HG02943 (cell line): ENCODE results near the gene CACNA2D3.
"Not testable (repeated sequence)": the region's sequence is repeated elsewhere in the genome, so short reads cannot be mapped to it uniquely, and the experiment has no call there.

ENCODE experiments used
- ATAC-seq: cut with Tn5 transposase; IDR thresholded peaks from one replicate; pipeline ENCODE4 v1.9.1; 2021; ENCODE audit warnings: mild to moderate bottlenecking, low read depth, moderate library complexity; ENCODE audit not compliant: unreplicated experiment

The CACNA2D3 gene

DNA sequence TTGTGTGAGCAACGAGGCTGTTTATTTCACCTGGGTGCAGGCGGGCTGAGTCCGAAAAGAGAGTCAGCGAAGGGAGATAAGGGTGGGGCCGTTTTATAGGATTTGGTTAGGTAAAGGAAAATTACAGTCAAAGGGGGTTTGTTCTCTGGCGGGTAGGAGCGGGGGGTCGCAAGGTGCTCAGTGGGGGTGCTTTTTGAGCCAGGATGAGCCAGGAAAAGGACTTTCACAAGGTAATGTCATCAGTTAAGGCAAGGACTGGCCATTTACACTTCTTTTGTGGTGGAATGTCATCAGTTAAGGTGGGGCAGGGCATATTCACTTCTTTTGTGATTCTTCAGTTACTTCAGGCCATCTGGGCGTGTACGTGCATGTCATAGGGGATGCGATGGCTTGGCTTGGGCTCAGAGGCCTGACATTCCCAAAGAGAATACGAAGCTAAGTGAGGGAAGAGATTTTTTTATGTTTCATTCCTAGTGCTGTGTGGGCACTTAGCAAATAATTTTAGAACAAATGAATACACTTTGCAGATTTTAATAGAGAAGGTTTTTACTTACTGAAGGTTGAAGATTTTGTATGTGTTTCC is 517.5 kb downstream of the CACNA2D3 start:
- not testable (repeated sequence) for ATAC-seq

DNA sequence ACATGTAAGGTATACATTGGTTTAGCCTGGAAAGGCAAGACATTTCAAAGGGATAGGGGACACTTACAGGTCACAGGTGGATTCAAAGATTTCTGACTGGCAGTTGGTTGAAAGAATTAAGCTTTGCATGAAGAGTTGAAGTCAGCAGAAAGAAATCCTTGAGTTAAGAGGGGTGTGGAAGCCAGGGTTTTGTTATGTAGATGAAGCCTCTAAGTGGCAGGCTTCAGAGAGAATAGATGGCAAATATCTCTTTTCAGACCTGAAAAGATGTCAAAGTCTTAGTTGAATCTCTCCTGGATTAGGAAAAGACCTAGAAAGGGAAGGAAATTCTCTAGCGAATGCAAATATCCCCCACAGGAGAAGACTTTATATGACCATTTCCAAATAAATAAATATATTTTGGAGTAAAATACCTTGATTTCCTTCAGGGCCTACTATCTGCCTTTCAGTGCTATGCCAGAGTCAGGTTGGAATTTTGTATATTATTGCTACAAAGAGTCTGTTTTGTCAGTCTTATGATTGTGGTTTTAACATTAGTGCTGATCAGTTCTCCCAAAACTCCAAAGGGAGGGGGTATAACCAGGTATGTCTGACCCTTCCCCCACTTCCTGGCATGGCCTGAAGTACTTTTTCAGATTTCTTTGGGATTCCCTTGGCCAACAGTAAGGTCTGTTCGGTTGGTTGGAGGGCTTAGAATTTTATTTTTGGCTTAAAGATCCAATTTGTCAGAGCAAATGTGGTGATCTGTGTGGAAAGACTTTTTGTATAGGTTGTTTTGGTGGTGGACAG is 519.1 kb downstream of the CACNA2D3 start:
- ATAC-seq, result no peak

DNA sequence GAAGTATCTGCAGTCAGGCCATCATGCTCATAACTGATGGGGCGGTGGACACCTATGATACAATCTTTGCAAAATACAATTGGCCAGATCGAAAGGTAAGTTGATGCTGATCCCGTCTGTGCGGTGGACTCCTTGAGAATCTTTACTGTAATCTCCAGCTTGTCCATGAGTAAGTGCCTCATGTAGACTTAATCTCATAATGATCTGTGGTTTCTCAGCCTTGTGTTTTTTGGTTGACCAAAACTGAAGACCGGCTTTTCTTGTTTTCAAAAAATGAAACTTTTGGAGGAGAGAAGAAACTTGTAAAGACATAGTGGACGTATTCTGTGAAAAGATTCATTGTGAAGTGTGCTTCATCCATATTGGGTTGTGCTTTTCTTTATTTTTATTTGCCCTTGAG is 519.8 kb downstream of the CACNA2D3 start:
- no peak for ATAC-seq

DNA sequence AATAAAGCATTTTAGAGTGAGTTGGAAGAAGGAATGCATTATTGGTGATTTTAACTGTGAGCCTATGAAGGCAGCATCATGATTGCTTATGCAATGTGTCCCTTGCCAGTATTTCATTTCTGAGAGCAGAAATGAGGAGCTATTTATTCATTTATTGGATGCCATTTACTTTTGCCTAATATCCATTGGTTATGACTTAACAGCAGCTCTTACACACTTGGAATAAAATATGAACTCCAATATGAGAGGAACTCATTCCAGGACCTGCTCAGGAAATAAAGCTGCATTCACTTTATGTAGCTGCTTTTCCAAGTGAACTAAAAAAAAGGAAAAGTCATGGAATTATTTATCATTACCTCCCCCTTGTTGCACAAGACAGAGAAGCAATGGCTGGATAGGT is 525.4 kb downstream of the CACNA2D3 start:
- ATAC-seq, result no peak

DNA sequence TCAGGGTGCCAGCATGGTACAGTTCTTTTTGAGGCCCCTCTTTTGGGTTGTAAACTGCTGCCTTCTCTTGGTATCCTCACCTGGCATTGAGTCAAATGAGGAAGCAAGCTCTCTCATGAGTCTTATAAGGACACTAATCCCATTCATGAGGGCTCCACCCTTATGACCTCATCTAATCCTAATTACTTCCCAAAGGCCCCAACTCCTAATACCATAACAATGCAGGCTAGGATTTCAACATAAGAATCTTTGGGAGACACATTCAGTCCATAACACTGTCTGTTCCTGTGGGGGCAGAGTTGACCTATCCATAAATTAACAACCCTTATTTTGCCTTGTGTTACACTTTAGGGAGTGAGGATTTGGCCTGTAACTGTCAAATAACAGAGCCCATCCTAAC is 527.2 kb downstream of the CACNA2D3 start:
- no peak for ATAC-seq

DNA sequence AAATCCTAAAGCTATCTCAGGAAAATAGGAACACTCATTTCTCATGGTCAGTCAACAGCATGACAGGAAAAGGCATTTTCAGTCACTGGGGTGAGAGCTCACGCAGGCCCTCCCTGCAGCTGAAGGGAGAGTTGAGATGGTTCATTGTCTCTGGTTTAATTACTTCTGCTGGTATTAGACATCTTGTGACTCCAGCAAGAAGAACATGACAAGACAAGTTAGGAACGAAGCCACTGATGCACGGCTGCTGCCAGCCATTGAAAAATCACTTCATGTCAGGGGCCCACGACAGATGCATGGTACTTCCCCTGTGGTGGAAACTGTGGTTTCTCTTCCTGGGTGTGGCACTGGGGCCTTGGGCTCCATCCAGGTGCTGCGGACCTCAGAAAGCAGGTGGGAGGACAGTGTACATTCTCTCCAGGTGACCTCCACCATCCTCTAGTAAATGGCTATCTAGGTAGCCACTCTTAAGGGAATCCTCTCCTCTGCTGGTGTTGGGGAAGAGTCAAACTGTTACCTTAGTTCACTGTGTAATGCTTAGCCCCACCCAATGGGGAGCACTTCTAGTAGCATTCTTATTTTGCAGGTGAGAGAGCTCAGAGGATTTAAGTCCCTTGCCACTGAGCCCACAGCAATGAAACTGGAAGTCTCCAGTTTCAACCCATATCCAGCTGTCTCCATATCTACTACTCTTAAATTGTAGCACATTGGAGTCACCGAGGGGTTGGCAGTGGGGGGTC is 531.3 kb downstream of the CACNA2D3 start:
- no peak for ATAC-seq

DNA sequence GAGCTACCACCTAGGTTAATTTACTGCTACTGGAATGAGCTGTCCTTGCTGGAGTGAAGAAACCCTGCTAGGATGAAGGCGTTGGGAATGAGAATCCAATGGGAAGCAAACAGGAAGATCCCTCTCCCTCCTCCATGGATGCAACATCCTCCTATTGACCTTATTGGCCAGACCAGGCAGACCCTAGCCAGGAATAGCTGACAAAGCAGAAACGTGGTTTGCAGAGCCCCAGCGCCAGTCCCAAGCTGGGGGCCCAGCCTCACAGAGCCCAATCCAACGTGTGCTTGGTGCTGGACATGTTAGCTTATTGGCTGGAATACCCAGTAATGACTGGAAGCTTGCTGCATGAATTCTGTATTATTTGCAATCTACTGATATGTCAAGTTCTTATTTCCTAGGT is 532.4 kb downstream of the CACNA2D3 start:
- no peak for ATAC-seq

DNA sequence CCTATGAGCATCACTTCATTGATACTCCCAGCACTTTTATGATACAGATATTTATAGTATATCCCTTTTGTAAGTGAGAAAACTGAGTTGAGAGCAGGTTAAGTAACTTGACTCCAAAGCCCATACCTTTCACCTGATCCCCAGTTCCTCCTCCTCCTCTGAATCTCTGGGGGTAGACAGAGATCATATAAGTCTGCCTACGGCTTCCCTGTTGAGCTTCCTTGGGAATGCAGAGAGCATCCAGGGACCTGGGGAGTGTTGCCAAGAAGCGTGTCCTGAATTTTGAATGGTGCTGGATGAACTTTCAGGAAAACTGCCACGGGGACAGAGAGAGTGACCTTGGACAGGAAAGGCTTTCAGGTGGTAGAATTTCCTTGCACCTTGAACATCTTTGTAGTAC is 537.0 kb downstream of the CACNA2D3 start:
- ATAC-seq, result no peak

DNA sequence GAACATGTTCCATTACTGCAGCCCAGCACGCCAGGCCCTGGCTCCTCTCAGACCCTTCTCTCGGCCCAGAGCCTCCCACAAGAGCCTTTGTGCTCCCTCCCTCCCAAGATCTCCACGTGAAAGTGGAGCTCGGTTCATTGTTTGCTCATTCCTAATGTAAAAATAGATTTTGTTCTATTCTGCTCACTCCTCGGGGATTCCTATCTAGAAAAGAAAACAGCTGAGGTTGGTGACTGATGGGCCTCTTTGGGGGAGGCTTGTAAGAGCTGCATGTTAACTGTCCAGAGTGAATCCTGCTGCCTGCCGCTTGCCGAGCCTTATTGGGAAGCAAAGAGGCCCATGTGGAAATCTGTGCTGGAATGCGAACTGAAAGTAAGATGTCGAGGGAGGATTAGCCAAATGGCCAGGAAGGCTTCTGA is 538.4 kb downstream of the CACNA2D3 start:
- no peak for ATAC-seq

DNA sequence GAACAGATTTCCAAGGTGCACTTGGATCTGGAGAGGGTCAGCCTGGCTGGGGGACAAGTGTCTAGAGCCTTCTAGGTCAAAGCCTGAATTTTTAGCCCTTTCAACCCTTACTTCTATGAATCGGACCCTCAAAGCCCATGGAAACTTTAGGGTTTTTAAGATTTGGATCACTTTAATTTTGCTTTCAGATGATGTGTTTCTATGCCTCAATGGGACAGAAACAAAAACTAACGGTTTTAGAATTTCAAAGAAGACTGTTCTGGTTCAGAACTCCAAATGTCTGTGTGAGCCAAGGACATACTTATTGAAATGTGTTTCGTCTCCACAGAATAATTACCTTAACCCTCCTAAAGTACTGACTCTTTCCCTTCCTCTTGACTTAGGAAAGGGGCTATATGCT is 538.8 kb downstream of the CACNA2D3 start:
- ATAC-seq, result no peak

DNA sequence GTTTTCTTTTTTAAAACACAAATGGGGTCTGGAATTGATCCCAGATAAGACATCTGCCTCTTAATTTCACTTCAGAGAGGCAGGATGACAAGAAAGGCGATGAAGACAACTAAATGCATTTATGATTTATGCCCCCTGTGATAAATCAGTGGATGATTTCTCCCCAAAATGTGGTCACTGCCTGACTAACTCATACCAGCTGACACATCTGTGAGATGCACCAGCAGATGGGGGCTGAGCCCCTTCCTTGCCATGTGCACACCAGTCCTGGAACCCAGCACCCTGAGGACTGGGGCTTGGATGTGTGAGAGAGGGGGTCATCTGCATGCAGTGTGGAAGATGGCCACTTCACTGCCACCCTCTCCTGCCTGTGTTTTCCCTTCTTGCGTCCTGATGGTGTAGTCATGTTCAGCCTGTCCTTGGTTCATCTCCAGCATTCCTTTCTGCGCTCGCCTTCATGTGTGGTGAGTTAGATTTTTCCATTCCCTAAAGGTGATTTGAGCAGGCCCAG is 541.2 kb downstream of the CACNA2D3 start:
- ATAC-seq, result no peak

DNA sequence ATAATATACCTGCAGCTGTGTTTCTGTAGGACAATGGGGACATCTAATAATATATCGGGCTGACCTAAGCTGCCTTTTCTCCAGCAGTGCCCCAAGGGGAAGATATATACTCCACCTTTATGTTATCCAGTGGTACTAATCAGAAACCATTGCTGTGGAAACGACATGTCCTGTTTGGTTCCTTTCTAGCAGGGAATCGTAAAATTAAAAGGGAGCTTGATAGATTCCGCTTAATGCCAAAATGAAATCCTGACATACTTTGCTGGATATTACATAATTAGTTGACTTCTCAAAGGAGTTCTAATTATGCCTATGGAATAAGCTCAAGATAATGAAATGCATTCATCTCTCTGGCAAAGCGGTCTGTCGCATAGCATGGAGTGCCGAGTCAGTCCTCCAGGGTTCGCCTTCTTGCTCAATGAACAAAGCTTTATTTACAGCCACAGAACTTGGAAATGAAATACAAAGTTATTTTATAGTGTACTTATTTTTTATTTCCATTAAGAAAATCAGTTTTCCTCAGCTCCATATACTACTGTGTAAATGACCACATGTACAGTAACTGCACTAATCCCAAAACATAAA is 542.8 kb downstream of the CACNA2D3 start:
- ATAC-seq, result no peak

DNA sequence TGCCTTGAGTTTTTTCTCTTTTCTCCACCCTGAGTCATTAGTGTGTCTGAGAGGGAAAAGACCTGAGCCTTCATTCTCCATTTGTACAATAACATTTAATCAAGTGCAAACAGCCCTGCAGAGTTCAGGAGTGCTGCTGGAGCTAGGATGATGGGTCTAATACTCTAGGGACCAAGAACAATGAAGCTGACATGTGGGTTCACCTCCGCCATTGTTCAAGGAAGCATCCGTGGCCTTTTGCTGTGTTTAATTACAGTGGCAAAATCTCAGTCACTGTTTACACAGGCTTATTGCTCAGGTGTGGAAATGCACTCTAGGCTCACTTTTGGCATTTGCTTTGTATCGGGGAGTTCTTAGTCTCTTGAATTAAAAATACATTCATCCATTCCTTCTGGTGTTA is 545.9 kb downstream of the CACNA2D3 start:
- no peak for ATAC-seq

DNA sequence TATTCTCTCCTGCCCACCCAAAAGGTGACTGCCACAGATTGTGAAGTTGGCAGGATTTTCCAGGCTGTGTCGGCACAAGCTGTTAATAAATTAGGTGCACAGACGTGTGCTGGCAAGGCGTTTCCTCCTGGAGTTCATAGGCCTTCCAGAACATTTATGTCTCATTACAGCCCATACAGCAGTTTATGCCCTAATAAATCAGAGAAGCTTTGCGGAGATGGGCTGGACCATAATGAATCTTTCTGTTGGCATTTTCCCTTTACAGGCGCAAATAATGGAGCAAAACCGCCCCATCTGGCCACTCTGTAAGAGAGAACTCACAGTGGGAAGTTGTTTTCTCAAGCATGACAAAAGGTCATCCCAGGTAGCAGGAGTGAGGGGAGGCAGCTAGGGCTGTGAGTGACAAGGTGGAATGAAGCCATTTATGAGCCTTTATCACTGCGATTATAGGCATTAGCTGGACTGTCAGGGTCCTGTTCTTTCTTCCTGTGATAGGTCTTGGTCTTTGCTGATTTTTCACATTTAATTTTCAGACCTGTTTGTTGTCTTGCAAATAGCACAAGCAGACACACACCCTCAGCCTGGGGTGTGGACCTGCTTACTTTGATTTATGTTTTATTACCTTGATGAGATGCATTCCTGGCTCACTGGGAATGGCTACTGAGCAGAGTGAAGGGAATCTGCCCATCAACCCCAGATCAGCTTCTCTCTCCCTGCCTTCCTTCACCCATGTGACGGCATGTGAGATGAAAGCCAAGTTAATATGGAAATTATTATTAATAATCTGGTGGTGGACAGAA is 548.0 kb downstream of the CACNA2D3 start:
- no peak for ATAC-seq

DNA sequence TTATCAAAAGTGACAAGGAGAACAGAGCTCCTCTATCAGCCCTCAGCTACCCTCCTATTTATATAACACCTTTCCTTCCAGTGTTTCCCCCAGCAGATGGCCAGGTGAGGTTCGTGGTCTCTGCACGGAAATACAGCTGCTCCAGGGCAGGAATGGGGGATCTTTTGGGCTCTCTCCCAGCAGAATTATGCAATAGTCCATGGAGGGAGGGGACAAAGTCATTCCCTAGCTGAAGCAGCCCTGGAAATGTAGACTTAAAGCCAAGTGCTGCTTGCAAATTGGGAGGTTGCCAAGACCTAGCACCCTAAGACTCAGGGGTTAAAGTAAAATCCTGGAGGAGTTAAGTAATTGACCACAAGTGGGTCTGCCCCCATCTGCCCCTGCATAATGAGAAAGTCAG is 549.2 kb downstream of the CACNA2D3 start:
- no peak for ATAC-seq

DNA sequence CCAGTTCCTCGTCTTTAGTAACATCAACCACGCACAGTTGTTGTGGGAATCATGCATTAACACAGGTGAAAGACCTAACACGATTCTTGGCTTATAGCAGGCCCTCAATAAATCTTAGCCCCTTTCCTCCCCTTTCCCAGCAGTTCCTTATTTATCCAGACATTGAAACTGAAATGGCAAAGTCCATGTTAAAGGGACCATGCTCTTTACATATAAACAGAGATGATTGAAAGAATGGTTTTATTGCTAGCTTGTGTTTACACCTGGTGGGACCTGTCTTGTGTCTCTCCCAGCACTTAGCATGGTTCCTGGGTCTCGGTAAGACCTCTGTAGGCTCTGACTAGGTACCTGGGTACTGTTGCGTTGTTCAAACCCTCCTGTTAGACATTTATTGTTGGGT is 553.7 kb downstream of the CACNA2D3 start:
- ATAC-seq, result no peak

DNA sequence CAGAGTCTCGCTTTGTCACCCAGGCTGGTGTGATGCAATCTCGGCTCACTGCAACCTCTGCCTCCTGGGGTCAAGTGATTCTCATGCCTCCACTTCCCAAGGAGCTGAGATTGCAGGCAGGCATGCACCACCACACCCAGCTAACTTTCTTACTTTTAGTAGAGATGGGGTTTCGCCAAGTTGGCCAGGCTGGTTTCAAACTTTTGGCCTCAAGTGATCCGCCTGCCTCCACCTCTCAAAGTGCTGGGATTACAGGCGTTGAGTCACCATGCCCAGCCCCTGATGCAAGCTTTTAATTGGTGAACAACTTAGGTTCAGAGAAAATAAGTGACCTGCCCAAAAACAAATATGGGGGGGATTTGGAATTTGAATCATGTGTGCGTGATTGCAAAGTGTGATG is 559.4 kb downstream of the CACNA2D3 start:
- ATAC-seq, result no peak

DNA sequence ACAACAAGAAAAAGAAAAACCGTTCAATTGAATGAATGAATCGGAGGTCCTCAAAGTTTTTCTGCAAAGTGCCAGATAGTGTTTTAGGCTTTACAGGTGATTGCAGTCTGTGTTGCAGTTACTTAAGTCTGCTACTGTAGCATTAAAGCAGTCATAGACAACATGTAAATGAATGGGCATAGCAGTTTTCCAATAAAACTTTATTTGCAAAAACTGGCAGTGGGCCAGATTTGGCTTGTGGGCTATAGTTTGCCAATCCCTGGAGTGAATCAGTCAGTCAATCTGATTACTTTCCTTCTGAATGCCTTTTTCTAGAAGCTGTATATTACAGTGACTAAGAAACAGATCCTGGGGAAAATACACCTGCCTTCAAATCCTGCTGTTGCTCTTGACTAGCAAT is 562.9 kb downstream of the CACNA2D3 start:
- ATAC-seq, result no peak

DNA sequence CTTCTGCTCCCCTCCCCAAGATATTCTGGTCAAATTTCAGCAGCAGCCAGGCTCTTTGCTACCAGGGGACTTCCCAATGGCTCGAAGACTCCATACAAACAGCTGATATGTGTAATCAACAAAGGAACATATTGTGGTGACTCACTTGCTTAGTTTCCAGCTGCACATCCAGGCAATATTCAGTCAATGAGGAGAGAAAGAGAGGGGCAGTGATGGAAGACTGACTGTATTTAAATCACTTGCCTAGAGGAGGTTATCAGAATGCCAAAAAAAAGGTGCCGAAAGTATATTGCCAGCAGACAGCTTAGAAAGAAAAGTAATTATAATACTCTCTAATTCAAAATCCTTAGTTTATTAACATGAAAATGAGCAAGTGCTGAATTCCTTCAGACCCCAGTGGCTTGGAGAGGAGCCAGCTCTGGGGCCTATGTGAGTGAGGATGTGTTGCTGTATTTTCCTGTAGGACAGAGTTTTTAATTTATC is 569.0 kb downstream of the CACNA2D3 start:
- no peak for ATAC-seq

DNA sequence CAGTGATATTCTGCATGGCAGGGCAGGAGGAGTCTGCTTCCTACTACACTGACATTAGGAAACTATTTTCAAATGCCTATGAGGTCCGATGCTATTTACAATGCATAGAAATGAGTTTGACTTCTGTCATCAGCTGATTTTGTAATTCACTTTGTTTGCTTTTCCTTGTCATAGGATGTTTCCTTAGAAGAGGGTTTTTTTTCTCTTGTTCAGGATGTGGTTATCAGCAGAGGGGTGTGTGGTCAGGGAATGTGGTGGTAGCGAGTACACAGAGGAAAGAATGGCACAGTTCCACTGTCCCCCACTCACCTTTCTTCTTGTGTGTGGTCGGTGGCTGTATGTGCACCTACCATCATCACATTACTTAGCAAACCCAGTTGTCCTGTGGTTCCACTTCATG is 574.0 kb downstream of the CACNA2D3 start:
- ATAC-seq, result no peak
